Lower leg skin (tissue), 3 donors: ENCODE results near the gene POU4F1.

ENCODE experiments used
- POLR2A ChIP-seq, 2 donors: fragments of 450-650 bp; IDR thresholded peaks; one replicate each; pipeline ENCODE4 v1.6.1; 2016 to 2017; ENCODE audit warnings: antibody characterized with exemption in 2 of 2, mild to moderate bottlenecking in 1 of 2, moderate library complexity in 1 of 2
- TF ChIP-seq, protein P1 (sequence below), 3 donors: fragments of 450-650 bp; IDR thresholded peaks; one replicate each; pipeline ENCODE4 v1.5.1; 2016; ENCODE audit warnings: antibody characterized with exemption in 3 of 3, mild to moderate bottlenecking in 3 of 3, moderate library complexity in 2 of 3

- TF ChIP-seq, protein P1, sequence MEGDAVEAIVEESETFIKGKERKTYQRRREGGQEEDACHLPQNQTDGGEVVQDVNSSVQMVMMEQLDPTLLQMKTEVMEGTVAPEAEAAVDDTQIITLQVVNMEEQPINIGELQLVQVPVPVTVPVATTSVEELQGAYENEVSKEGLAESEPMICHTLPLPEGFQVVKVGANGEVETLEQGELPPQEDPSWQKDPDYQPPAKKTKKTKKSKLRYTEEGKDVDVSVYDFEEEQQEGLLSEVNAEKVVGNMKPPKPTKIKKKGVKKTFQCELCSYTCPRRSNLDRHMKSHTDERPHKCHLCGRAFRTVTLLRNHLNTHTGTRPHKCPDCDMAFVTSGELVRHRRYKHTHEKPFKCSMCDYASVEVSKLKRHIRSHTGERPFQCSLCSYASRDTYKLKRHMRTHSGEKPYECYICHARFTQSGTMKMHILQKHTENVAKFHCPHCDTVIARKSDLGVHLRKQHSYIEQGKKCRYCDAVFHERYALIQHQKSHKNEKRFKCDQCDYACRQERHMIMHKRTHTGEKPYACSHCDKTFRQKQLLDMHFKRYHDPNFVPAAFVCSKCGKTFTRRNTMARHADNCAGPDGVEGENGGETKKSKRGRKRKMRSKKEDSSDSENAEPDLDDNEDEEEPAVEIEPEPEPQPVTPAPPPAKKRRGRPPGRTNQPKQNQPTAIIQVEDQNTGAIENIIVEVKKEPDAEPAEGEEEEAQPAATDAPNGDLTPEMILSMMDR (IDR thresholded peaks at IDR 0.05), result no peak
- TF ChIP-seq POLR2A (IDR thresholded peaks at IDR 0.05), result no peak
Measured at GRCh38 chr13:78620936-78621470, 17.7 kb upstream of the POU4F1 start.
